ENCODE results near the gene IFT43. TPM values are rescaled to one million over a fixed set of nuclear protein-coding genes. Genes with fewer than 3 reads are reported as not detected.
"Not testable (repeated sequence)": the region's sequence is repeated elsewhere in the genome, so short reads cannot be mapped to it uniquely, and the experiment has no call there.

The IFT43 gene
- total RNA-seq, 3 donors from 2014 or later: 21.4 to 47.2 (median 41.9) TPM

DNA sequence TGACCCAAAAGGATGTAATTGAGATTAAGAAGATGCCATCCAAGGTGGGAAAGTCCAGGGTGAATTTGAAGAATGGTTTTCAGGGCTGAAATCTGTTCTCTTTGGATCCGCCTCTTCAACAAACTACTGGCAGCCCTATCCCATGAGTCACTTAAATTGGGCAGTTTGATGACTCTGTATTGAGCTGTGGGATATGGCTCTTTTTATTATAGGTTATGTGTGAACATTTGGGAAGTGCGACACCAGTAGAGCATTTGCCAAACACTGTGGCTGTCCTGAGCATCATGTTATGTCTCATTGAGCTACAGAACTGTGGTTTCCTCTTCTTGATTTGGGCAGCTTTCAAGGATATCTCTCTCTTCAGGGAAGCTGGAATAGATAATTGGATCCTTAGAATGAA is 22.3 kb downstream of the IFT43 start:
- Histone ChIP-seq H3K27me3 (no peaks in the 10 kb centered on the region), H3K27ac (no peak overlapping the region), H3K9me3 (peaks cover 0 to 8% of the 10 kb centered on the region in 2 donors), H3K4me1 (no peaks in the 10 kb centered on the region), H3K36me3 (peaks cover 4% of the 10 kb centered on the region), H3K4me3 (no peak overlapping the region)
- no peak for DNase-seq (ENCODE audit: low spot score in 2 of 2)
- intact Hi-C loops (cut with DNase I; ENCODE audit: low total_unique reads): no loop called here
- TF ChIP-seq POLR2A (IDR thresholded peaks at IDR 0.05) (no peak), POLR2AphosphoS5 (IDR thresholded peaks at IDR 0.05) (no peak)
- TF ChIP-seq, protein P1, sequence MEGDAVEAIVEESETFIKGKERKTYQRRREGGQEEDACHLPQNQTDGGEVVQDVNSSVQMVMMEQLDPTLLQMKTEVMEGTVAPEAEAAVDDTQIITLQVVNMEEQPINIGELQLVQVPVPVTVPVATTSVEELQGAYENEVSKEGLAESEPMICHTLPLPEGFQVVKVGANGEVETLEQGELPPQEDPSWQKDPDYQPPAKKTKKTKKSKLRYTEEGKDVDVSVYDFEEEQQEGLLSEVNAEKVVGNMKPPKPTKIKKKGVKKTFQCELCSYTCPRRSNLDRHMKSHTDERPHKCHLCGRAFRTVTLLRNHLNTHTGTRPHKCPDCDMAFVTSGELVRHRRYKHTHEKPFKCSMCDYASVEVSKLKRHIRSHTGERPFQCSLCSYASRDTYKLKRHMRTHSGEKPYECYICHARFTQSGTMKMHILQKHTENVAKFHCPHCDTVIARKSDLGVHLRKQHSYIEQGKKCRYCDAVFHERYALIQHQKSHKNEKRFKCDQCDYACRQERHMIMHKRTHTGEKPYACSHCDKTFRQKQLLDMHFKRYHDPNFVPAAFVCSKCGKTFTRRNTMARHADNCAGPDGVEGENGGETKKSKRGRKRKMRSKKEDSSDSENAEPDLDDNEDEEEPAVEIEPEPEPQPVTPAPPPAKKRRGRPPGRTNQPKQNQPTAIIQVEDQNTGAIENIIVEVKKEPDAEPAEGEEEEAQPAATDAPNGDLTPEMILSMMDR (IDR thresholded peaks at IDR 0.05): no peak

GRCh38 chr14:76009627-76010026 is 24.1 kb downstream of the IFT43 start:
- H3K36me3 ChIP-seq; H3K4me3 ChIP-seq; H3K9me3 ChIP-seq; H3K4me1 ChIP-seq; intact Hi-C loops (cut with DNase I; ENCODE audit: low total_unique reads); DNase-seq (ENCODE audit: low spot score in 2 of 2); H3K27me3 ChIP-seq; H3K27ac ChIP-seq: not testable (repeated sequence)

DNA sequence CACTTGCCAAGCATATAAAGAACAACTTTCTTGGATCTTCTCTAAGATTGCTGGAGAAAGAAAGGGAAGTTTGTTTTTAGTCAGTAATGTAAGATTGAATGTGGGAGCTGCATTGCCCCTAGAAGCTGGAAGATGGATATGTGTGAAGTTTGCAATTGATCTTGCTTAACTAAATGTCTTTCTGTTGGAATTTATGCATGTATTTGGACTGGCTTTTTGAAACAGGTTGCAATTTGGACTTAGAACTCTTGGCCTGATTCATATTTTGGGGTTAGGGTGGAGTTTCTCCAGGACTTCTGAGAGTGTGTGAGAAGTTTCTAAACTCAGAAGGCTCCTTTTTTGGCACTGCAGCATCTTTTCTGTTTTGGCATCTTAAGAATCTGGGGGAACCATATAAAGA is 26.4 kb downstream of the IFT43 start:
- Histone ChIP-seq H3K4me1 (no peaks in the 10 kb centered on the region), H3K27ac (no peak overlapping the region), H3K9me3 (no peaks in the 10 kb centered on the region), H3K4me3 (no peak overlapping the region), H3K36me3 (no peaks in the 10 kb centered on the region), H3K27me3 (no peaks in the 10 kb centered on the region)
- DNase-seq (ENCODE audit: low spot score in 2 of 2): no peak
- no peak for TF ChIP-seq POLR2A (IDR thresholded peaks at IDR 0.05)
- TF ChIP-seq POLR2AphosphoS5 (IDR thresholded peaks at IDR 0.05): no peak
- TF ChIP-seq, protein P1 (IDR thresholded peaks at IDR 0.05): no peak
- intact Hi-C loops (cut with DNase I; ENCODE audit: low total_unique reads): no loop called here

DNA sequence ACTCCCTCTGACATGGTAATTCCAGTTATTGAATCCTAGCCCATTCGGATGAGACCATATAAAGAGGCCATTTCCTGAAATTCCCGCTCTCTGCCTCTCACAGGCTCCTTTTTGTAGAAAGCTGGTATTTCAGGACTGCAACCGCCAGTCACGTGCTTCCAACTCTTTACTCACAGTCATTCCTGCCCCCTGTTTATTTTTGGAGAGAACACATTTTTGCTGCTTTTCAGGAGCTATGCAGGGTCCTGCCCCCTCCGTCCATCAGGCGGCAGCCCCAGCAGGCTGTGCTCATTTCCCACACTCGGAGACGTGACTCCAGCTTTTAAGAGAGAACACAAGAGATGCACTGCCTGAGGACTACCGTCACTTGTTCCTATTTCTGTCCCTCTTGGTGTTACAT is 26.8 kb downstream of the IFT43 start:
- TF ChIP-seq POLR2A (IDR thresholded peaks at IDR 0.05): no peak
- intact Hi-C loops (cut with DNase I; ENCODE audit: low total_unique reads): no loop called here
- no peak for DNase-seq (ENCODE audit: low spot score in 2 of 2)
- H3K27me3 ChIP-seq: no peaks in the 10 kb centered on the region
- no peak overlapping the region for H3K27ac ChIP-seq
- no peaks in the 10 kb centered on the region for H3K9me3 ChIP-seq
- H3K4me1 ChIP-seq: no peaks in the 10 kb centered on the region
- no peak overlapping the region for H3K4me3 ChIP-seq
- H3K36me3 ChIP-seq: no peaks in the 10 kb centered on the region

DNA sequence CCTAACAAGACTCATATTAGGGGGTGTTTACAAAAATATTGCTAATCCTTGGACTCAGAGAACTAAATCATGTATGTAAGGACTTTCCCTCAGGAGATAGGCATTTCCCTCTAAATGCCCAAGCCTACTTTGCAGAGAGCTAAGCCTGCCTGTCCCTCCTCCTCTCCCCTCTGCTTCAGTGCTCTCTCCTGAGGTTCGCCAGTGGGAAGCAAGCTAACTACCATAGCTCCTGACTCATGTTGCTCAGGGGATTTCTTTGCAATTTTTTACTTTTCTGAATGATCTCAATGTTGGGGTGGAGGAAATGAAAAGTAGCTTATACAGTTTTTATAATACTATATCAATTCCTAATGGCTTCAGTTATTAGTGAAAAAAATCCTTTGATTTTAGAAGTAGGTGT is 29.6 kb downstream of the IFT43 start:
- Histone ChIP-seq H3K36me3 (no peaks in the 10 kb centered on the region), H3K4me3 (no peak overlapping the region), H3K4me1 (no peaks in the 10 kb centered on the region), H3K27ac (no peak overlapping the region), H3K9me3 (peaks cover 0 to 15% of the 10 kb centered on the region in 2 donors), H3K27me3 (no peaks in the 10 kb centered on the region)
- TF ChIP-seq, protein P1 (IDR thresholded peaks at IDR 0.05): no peak
- TF ChIP-seq POLR2AphosphoS5 (IDR thresholded peaks at IDR 0.05): no peak
- intact Hi-C loops (cut with DNase I; ENCODE audit: low total_unique reads): no loop called here
- no peak for DNase-seq (ENCODE audit: low spot score in 2 of 2)

DNA sequence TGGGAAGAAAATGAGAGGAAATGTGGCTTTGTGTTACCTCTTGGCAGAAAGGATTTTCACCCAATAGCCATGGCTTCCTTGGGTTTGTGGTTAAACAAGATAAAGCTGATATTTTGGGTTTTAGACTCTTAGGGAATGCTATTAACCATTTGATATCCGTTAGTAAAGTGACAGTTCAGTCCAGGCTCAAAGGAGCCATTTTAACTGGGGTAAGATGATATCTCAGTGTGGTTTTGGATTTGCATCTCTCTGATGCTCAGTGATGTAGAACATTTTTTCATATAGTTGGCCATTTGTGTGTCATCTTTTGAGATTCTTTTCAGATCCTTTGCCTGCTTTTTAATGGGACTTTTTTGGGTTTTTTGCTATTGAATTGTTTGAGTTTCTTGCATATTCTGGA is 30.1 kb downstream of the IFT43 start:
- H3K36me3 ChIP-seq: no peaks in the 10 kb centered on the region
- DNase-seq (ENCODE audit: low spot score in 2 of 2): no peak
- no peaks in the 10 kb centered on the region for H3K4me1 ChIP-seq
- H3K27ac ChIP-seq: no peak overlapping the region
- H3K27me3 ChIP-seq: no peaks in the 10 kb centered on the region
- intact Hi-C loops (cut with DNase I; ENCODE audit: low total_unique reads): no loop called here
- H3K9me3 ChIP-seq: peaks cover 0 to 15% of the 10 kb centered on the region in 2 donors
- H3K4me3 ChIP-seq: no peak overlapping the region
- TF ChIP-seq POLR2AphosphoS5 (IDR thresholded peaks at IDR 0.05): no peak
- TF ChIP-seq POLR2A (IDR thresholded peaks at IDR 0.05): no peak
- TF ChIP-seq, protein P1 (IDR thresholded peaks at IDR 0.05): no peak

All from breast epithelium (tissue), 4 donors.